HUES64 (cell line): Measurements from ENCODE around the gene KLHDC4.
"Not testable (repeated sequence)": the region's sequence is repeated elsewhere in the genome, so short reads cannot be mapped to it uniquely, and the experiment has no call there.

Experiments
- H3K27ac ChIP-seq: 2 replicates; pipeline ENCODE4 v1.7.0; 2013; ENCODE audit warnings: low read depth, low read length, inconsistent platforms
- H3K27me3 ChIP-seq: 2 replicates; pipeline ENCODE4 v1.6.1; 2013; ENCODE audit warnings: mild to moderate bottlenecking, low read length; ENCODE audit not compliant: insufficient read depth
- H3K36me3 ChIP-seq: 2 replicates; pipeline ENCODE4 v1.6.1; 2013; ENCODE audit warnings: mild to moderate bottlenecking, low read length; ENCODE audit not compliant: insufficient read depth
- H3K4me1 ChIP-seq: 2 replicates; pipeline ENCODE4 v1.6.1; 2013; ENCODE audit warnings: mild to moderate bottlenecking, low read length, moderate library complexity; ENCODE audit not compliant: insufficient read depth
- H3K4me3 ChIP-seq: 2 replicates; pipeline ENCODE4 v1.5.1; 2013; ENCODE audit warnings: mild to moderate bottlenecking, low read length, moderate library complexity
- H3K9ac ChIP-seq: 2 replicates; pipeline ENCODE4 v1.6.1; 2013; ENCODE audit warnings: mild to moderate bottlenecking, low read depth, low read length
- H3K9me3 ChIP-seq: 2 replicates; pipeline ENCODE4 v1.6.1; 2013; ENCODE audit warnings: low read depth, low read length; ENCODE audit not compliant: insufficient read depth
- WGBS: fragments of 150-250, 120-280 bp; methylation state at CpG from one replicate; pipeline ENCODE4 v1.1.7; 2013; ENCODE audit warnings: missing lambda C conversion rate; 5-methylcytosine and 5-hydroxymethylcytosine counted together

KLHDC4 gene

DNA sequence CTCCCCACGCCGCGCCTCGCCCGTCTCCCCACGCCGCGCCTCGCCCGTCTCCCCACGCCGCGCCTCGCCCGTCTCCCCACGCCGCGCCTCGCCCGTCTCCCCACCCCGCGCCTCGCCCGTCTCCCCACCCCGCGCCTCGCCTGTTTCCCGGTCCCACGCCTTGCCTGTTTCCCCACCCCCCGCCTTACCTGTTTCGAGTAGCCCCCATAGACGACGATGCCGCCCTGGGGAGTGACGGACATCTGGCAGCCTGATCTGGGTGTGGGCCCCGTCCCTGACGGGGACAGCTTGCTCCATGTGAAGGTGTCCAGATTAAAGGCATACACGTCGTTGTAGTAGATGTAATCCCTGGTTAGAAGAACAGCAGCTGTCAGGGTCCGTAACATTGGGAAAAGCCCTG, 39.2 kb downstream of the KLHDC4 start:
- not testable (repeated sequence) for H3K27me3 ChIP-seq, H3K27ac ChIP-seq, H3K9me3 ChIP-seq, H3K4me3 ChIP-seq, H3K4me1 ChIP-seq, H3K9ac ChIP-seq
- H3K36me3 ChIP-seq: peaks cover 76% of the 10 kb centered on the region
- 91% methylated on average over 26 of the region's 40 CpGs for WGBS

DNA sequence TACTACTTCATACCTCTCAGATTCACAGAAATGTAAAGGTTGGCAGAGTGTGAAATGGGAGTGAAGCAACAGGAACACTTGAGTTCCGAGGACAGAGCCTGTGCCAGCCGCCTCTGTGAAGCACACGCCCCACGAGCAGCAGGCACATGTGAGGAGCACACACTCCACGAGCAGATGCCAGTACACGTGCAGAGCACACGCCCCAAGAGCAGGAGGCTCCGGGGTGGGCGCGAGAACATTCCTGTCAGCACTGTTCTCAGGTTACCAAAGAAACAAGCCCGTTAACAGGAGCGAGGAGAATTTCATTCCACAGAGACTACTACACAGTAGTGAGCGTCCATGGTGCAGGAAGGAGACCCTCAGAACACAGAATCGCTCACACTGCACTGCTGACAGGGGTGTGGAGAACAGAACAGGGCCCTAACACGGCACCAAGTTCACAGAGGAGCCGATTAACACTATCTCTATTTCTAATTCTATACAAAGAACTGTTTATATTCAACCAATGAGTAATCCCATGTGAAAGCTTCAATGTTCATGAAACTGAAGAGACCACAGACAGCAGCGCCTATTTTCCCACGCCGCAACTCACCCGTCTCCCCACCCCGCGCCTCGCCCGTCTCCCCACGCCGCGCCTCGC, 40.1 kb downstream of the KLHDC4 start:
- Histone ChIP-seq H3K36me3 (peaks cover 75% of the 10 kb centered on the region), H3K9ac (no peak overlapping the region), H3K27me3 (no peaks in the 10 kb centered on the region), H3K4me1 (no peaks in the 10 kb centered on the region), H3K4me3 (no peak overlapping the region), H3K9me3 (no peaks in the 10 kb centered on the region), H3K27ac (no peak overlapping the region)
- WGBS: 92% methylated on average over 20 of the region's 28 CpGs

GRCh38 chr16:87724490-87725291, 41.1 kb downstream of the KLHDC4 start:
- Histone ChIP-seq H3K27me3 (no peaks in the 10 kb centered on the region), H3K27ac (no peak overlapping the region), H3K36me3 (peaks cover 65% of the 10 kb centered on the region), H3K9ac (no peak overlapping the region), H3K9me3 (no peaks in the 10 kb centered on the region), H3K4me1 (no peaks in the 10 kb centered on the region), H3K4me3 (no peak overlapping the region)
- 95% methylated on average over 19 of the region's 19 CpGs for WGBS

DNA sequence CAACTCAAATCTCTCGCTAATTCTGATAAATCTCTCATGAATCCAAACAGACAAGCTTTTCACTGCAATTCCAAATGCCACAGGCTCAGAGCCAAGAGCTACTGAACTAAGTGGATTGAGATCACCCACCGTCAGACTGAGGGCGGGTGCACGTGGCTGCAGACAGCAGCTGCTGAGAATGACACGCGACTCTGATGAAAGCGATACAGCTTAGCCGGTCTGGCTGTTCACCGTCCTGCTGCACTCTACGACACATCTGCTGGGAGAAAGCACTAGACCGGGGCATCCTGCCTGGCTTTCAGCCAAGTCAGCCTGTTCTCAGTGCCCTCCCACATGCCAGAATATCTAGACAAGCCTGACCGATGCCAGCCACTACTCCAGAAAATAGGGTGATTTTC, 42.6 kb downstream of the KLHDC4 start:
- no peaks in the 10 kb centered on the region for H3K27me3 ChIP-seq
- WGBS: 95% methylated on average over 12 of the region's 12 CpGs
- no peaks in the 10 kb centered on the region for H3K9me3 ChIP-seq
- H3K36me3 ChIP-seq: peaks cover 50% of the 10 kb centered on the region
- H3K4me3 ChIP-seq: no peak overlapping the region
- no peak overlapping the region for H3K27ac ChIP-seq
- H3K9ac ChIP-seq: no peak overlapping the region
- H3K4me1 ChIP-seq: no peaks in the 10 kb centered on the region

- Histone ChIP-seq H3K4me3 (no peak overlapping the region), H3K27me3 (no peaks in the 10 kb centered on the region), H3K36me3 (peaks cover 48% of the 10 kb centered on the region), H3K27ac (no peak overlapping the region), H3K9ac (no peak overlapping the region), H3K9me3 (no peaks in the 10 kb centered on the region), H3K4me1 (no peaks in the 10 kb centered on the region)
- 93% methylated on average over 19 of the region's 19 CpGs for WGBS
Measured at GRCh38 chr16:87722590-87723225, 43.1 kb downstream of the KLHDC4 start.

DNA sequence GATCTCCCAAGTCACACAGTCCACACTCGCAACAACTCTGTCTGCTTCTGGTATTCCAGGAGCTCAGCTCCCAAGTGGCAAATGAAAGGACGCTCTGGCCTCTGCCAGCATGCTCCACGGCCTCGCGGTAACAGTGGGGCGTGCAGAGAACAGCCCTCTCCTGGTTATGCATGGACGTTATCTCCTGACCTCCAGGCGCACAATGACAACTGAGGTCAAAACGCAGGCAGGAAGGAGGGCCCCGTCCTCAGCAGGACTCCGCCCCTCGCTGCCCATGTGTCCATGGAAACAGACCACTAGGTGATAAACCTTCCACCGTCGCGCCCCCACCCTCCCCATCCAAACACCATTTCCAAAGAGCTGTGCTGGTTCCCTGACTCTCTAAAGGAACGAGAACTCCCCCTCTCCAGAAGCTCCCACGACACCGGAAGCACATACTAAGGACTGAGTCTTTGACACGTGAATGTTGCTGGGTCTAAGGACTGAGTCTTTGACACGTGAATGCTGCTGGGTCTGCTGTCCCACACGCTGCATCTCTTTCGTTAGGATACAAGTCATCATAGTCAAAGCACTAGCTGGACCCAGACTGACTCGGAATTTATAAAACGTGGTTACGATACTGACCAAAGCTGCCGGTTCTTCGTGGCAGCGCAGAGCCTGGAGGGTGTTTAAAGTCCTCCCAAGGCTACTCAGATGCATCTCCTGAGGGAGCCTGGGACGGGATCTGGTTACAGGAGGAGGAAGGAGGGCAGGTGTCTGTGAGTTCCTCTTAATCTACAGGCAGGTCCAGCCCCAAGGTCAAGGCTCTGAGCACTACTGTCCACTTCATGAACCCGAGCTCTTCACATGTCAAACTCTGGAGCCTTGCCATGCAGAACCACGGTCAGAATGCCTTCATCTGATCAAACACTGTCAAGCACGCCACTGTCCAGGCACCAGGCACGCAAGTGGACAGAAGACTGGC, 43.9 kb downstream of the KLHDC4 start:
- no peaks in the 10 kb centered on the region for H3K27me3 ChIP-seq
- H3K27ac ChIP-seq: no peak overlapping the region
- H3K36me3 ChIP-seq: peaks cover 49% of the 10 kb centered on the region
- H3K4me1 ChIP-seq: no peaks in the 10 kb centered on the region
- no peak overlapping the region for H3K9ac ChIP-seq
- 94% methylated on average over 33 of the region's 33 CpGs for WGBS
- no peak overlapping the region for H3K4me3 ChIP-seq
- H3K9me3 ChIP-seq: no peaks in the 10 kb centered on the region

DNA sequence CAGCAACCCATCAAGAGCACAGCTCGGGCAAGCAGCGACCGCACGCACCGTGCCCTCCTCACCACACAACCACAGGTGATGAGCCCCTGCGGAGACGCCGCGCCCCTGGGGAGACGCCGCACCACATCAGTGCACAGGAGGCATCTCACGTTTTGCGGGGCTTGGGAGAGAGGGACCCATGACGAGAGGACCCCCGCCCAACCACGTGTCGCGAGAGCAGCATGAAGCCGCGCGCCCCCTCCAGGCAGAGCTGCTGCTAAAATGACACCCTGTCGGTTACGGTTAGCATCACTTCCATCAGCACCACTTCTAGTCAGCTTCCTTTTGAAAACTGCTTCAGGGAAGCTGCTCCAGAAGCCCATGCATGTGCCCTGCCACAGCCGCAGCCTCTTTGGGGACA, 45.3 kb downstream of the KLHDC4 start:
- Histone ChIP-seq H3K9ac (no peak overlapping the region), H3K36me3 (peaks cover 49% of the 10 kb centered on the region), H3K4me3 (no peak overlapping the region), H3K27ac (no peak overlapping the region), H3K4me1 (no peaks in the 10 kb centered on the region), H3K9me3 (no peaks in the 10 kb centered on the region), H3K27me3 (no peaks in the 10 kb centered on the region)
- 95% methylated on average over 24 of the region's 24 CpGs for WGBS

DNA sequence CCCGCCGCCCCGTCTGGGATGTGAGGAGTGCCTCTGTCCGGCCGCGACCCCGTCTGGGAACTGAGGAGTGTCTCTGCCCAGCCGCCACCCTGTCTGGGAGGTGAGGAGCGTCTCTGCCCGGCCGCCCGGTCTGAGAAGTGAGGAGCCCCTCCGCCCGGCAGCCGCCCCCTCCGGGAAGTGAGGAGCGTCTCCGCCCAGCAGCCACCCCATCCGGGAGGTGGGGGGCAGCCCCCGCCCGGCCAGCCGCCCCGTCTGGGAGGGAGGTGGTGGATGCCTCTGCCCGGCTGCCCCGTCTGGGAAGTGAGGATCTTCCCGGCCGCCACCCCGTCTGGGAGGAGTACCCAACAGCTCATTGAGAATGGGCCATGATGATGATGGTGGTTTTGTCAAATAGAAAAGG, 47.0 kb downstream of the KLHDC4 start:
- H3K9ac ChIP-seq, H3K4me3 ChIP-seq, H3K27me3 ChIP-seq, H3K4me1 ChIP-seq, H3K27ac ChIP-seq, H3K9me3 ChIP-seq: not testable (repeated sequence)
- H3K36me3 ChIP-seq: peaks cover 56% of the 10 kb centered on the region
- WGBS: 92% methylated on average over 28 of the region's 28 CpGs

DNA sequence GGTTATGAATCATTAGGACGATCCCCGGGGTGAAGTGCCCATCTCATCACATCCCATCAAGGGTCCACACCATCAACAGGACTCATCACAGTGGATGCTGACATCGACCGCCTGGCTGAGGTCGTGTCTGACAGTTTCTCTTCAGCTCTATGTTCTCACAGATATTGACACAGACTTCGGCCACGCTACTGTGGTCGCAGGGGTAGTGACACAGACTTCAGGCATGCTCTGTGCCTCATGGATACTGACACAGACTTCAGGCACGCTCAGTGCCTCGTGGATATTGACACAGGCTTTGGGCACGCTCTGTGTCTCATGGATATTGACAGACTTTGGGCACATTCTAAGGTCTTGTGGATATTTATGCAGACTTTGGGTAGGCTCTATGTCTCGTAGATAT, 50.1 kb downstream of the KLHDC4 start:
- no peaks in the 10 kb centered on the region for H3K27me3 ChIP-seq
- H3K9ac ChIP-seq: no peak overlapping the region
- H3K36me3 ChIP-seq: peaks cover 56% of the 10 kb centered on the region
- WGBS: 95% methylated on average over 12 of the region's 12 CpGs
- no peaks in the 10 kb centered on the region for H3K4me1 ChIP-seq
- no peak overlapping the region for H3K4me3 ChIP-seq
- H3K9me3 ChIP-seq: no peaks in the 10 kb centered on the region
- no peak overlapping the region for H3K27ac ChIP-seq

GRCh38 chr16:87715231-87715630, 50.6 kb downstream of the KLHDC4 start:
- WGBS: 96% methylated on average over 16 of the region's 16 CpGs
- Histone ChIP-seq H3K27ac (no peak overlapping the region), H3K4me1 (no peaks in the 10 kb centered on the region), H3K4me3 (no peak overlapping the region), H3K9ac (no peak overlapping the region), H3K27me3 (no peaks in the 10 kb centered on the region), H3K36me3 (peaks cover 60% of the 10 kb centered on the region), H3K9me3 (no peaks in the 10 kb centered on the region)
